Activated CD4-positive, alpha-beta T cell treated with anti-CD3 and anti-CD28 coated beads, Interleukin-2, amount 10 ng/mL, durations not matched to agents 24 days and 14 days (primary cell): ENCODE measurements around the gene PPP1R1A. TPM values are rescaled to one million over a fixed set of nuclear protein-coding genes. Genes with fewer than 3 reads are reported as not detected.

ENCODE experiments used
- DNase-seq: peaks from one replicate; pipeline ENCODE4 v3.0.0; 2022
- H3K27ac Mint-ChIP-seq: one replicate; pipeline ENCODE4 v1.8.0; 2022; ENCODE audit warnings: mild to moderate bottlenecking, mixed read lengths
- H3K27me3 Mint-ChIP-seq: one replicate; pipeline ENCODE4 v1.8.0; 2022; ENCODE audit warnings: mixed read lengths
- H3K36me3 Mint-ChIP-seq: one replicate; pipeline ENCODE4 v1.8.0; 2022; ENCODE audit warnings: low read depth, mild to moderate bottlenecking, mixed read lengths
- H3K4me1 Mint-ChIP-seq: one replicate; pipeline ENCODE4 v1.8.0; 2021; ENCODE audit warnings: mixed read lengths
- H3K4me3 Mint-ChIP-seq: one replicate; pipeline ENCODE4 v1.8.0; 2022; ENCODE audit warnings: mild to moderate bottlenecking, moderate library complexity, mixed read lengths
- H3K9me3 Mint-ChIP-seq: one replicate; pipeline ENCODE4 v1.8.0; 2021; ENCODE audit warnings: mixed read lengths
- intact Hi-C: fragments of 100-400 bp; cut with micrococcal nuclease; formaldehyde crosslinking; loops from one replicate; pipeline ENCODE4 v1.15.1; 2023
- total RNA-seq: library from RNA; stranded (reverse); gene quantifications from 2 replicates; pipeline ENCODE4 v1.2.3, GENCODE V29; 2022

PPP1R1A gene
- not detected in 2 replicates for total RNA-seq

GRCh38 chr12:54588110-54588889 is at the start of gene PPP1R1A:
PPP1R1A (minus strand) TSS chr12:54588659; CDS start chr12:54588488, 171 bp downstream.
- no peaks in the 10 kb centered on the region for H3K36me3 Mint-ChIP-seq
- no peaks in the 10 kb centered on the region for H3K9me3 Mint-ChIP-seq
- peaks cover 72% of the 10 kb centered on the region for H3K27me3 Mint-ChIP-seq
- intact Hi-C loops: no loop called here
- H3K4me1 Mint-ChIP-seq: peaks cover 5% of the 10 kb centered on the region
- peak; percentile 59 for DNase-seq
- H3K4me3 Mint-ChIP-seq: peak within 1 kb of the TSS; percentile 45
- no peak within 1 kb of the TSS for H3K27ac Mint-ChIP-seq

- H3K4me3 Mint-ChIP-seq: no peak within 1 kb of the TSS
- H3K27ac Mint-ChIP-seq: no peak within 1 kb of the TSS
- no peaks in the 10 kb centered on the region for H3K9me3 Mint-ChIP-seq
- intact Hi-C loops: no loop called here
- H3K27me3 Mint-ChIP-seq: no peaks in the 10 kb centered on the region
- no peaks in the 10 kb centered on the region for H3K4me1 Mint-ChIP-seq
- DNase-seq: no peak
- no peaks in the 10 kb centered on the region for H3K36me3 Mint-ChIP-seq
Measured at GRCh38 chr12:54634795-54635194, 46.3 kb upstream of the PPP1R1A start, which contains the start of gene LACRT. LACRT (minus strand) TSS chr12:54634895; CDS start chr12:54634841, 54 bp downstream.

DNA sequence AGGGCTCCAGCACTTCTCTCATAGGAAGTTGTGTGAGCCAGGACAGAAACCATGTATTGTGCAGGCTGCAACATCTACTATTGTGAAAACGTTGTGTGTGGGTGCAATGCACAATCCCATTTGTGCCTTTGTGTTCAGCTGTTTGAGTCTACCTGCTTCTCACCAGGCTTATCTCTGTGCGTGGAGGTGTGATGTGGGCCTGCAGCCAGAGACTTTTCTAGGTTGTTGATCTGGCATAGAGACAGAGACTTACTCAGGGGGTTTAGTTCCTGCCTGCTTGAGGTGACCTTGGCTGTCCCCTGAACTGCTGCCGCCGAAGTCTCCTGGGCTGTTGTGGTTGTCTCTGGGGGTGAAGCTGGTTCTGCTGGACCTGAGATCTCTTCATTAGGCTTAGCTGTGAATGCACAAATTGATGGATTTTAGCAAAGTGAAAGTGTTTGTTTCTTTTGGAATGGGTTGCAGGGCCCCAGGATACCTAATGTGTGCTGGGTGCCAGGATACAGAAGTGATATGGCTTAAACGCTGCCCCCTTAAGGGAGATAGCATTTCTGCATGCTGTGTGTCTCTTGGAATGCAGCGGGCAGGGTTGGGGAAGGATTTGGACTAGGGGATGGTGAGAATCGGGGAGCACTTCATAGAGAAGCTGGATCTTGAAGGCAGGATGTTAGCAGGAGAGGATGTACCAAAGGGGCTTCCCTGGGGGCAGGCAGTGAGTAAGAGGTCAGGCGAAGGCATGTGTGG is 43.7 kb upstream of the PPP1R1A start:
- Mint-ChIP-seq H3K9me3 (peaks cover 7% of the 10 kb centered on the region), H3K4me1 (no peaks in the 10 kb centered on the region), H3K4me3 (no peak overlapping the region), H3K27me3 (no peaks in the 10 kb centered on the region), H3K36me3 (no peaks in the 10 kb centered on the region), H3K27ac (no peak overlapping the region)
- intact Hi-C loops: no loop called here
- no peak for DNase-seq

DNA sequence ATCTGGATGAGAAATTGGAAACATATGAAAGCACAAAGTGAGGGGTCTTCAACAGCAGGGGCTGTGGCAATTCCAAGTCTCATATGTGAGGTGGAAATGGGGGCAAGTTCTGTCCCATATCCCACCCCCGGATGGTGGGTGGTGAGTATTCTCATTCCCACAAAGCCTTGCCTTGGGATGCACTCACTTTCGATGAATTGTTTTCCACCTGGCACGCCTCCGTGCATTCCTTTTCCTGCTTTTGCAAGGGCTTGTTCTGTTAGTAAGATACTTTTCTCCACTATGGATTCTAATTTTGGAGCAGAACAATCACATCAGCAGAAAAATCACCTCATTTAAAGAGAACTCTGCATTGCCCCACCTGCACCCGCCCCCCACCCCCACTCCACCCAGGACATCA is 43.1 kb upstream of the PPP1R1A start:
- Mint-ChIP-seq H3K4me1 (no peaks in the 10 kb centered on the region), H3K9me3 (peaks cover 12% of the 10 kb centered on the region), H3K36me3 (no peaks in the 10 kb centered on the region), H3K27me3 (no peaks in the 10 kb centered on the region), H3K27ac (no peak overlapping the region), H3K4me3 (no peak overlapping the region)
- DNase-seq: no peak
- intact Hi-C loops: no loop called here

DNA sequence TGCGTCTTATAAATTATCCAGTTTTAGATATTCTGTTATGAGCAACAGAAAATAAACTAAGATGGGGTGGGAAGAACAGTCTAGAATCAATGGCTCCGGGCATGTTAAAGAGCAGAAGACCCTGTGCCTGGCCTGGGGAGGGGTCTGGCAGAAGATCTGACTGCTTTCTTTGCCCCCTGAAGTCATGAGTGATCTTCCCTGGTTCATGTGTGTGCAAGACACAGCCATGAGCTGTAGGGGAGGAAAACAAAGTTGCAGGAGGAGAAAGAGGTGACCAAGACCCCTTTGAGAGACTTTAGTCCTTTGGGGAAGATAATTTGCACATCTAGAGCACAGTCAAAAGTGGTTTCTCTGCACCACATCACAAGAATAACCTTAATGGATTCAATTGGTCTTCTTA is 41.5 kb upstream of the PPP1R1A start:
- no peaks in the 10 kb centered on the region for H3K4me1 Mint-ChIP-seq
- intact Hi-C loops: no loop called here
- H3K9me3 Mint-ChIP-seq: peaks cover 12% of the 10 kb centered on the region
- H3K27me3 Mint-ChIP-seq: peaks cover 7% of the 10 kb centered on the region
- no peak overlapping the region for H3K27ac Mint-ChIP-seq
- H3K36me3 Mint-ChIP-seq: no peaks in the 10 kb centered on the region
- DNase-seq: no peak
- H3K4me3 Mint-ChIP-seq: no peak overlapping the region

GRCh38 chr12:54628186-54628846 is 39.9 kb upstream of the PPP1R1A start:
- H3K4me3 Mint-ChIP-seq: no peak overlapping the region

GRCh38 chr12:54627304-54627703 is 38.8 kb upstream of the PPP1R1A start:
- intact Hi-C loops: no loop called here
- Mint-ChIP-seq H3K4me3 (no peak overlapping the region), H3K27me3 (peaks cover 28% of the 10 kb centered on the region), H3K36me3 (no peaks in the 10 kb centered on the region), H3K4me1 (no peaks in the 10 kb centered on the region), H3K27ac (no peak overlapping the region), H3K9me3 (peaks cover 12% of the 10 kb centered on the region)
- no peak for DNase-seq

More at GRCh38 chr12:54628186-54628846, 39.9 kb upstream of the PPP1R1A start:
- no peak overlapping the region for H3K27ac Mint-ChIP-seq
- intact Hi-C loops: no loop called here
- H3K4me1 Mint-ChIP-seq: no peaks in the 10 kb centered on the region
- no peaks in the 10 kb centered on the region for H3K36me3 Mint-ChIP-seq
- no peak for DNase-seq
- H3K27me3 Mint-ChIP-seq: peaks cover 18% of the 10 kb centered on the region
- H3K9me3 Mint-ChIP-seq: peaks cover 12% of the 10 kb centered on the region

DNA sequence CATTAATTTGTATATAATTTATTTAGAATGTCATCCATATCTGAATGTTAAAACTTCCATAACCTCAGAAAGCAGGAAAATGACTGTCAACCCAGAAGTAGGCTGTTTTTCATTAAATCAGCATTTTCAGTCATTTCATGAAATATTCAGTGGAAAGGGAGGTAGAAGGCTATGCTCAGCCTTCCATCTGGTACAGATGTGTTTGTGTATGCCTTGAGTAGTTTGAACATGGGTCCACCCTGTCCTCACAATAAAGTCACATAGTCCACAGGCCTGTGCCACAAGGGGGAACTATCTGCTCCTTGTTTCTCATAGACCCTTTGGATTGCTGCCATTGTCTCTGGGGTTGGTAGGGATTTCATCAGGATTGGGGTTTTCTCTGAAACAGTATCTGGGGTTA is 37.1 kb upstream of the PPP1R1A start:
- DNase-seq: no peak
- Mint-ChIP-seq H3K27me3 (peaks cover 39% of the 10 kb centered on the region), H3K9me3 (peaks cover 12% of the 10 kb centered on the region), H3K4me3 (no peak overlapping the region), H3K36me3 (no peaks in the 10 kb centered on the region), H3K4me1 (no peaks in the 10 kb centered on the region), H3K27ac (no peak overlapping the region)
- intact Hi-C loops: no loop called here

DNA sequence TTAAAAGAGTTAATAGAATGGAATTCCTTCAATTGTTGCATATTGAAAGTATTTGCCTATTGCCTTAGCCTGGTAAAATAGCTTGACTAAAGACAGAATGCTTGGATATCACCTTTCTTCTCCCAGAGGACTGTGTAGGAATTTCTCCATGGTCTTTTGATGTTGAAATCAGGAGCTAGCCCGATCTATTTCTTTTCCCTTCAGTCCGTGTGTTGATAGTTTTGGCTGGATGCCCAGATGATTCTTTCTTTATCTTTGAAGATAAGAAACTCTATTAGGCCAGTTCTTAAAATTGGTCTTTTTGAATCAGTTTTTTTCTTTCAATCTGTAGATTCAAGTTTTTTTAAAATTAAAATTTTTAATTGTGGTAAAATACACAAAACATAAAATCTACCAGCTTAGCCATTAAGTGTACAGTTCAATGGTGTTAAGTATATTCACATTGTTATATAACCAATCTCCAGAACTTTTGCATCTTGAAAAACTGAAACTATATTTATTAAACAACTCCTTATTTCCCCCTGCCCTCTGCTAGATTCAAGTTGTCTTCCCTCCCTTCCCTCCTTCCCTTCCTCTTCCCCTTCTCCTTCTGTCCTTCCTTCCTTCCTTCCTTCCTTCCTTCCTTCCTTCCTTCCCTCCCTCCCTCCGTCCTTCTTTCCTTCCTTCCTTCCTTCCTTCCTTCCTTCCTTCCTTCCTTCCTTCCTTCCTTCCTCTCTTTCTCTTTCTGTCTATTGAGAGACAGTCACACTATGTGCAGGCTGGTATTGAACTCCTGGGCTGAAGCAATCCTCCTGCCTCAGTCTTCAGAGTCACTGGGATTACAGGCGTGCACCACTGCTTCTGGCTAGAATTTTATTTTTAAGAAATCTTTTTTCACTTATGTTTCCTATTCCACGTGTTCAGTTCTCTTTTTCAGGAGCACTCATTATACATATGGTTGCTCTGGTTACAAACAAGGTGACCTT is 36.1 kb upstream of the PPP1R1A start:
- Mint-ChIP-seq H3K4me1 (no peaks in the 10 kb centered on the region), H3K27ac (no peak overlapping the region), H3K36me3 (no peaks in the 10 kb centered on the region), H3K9me3 (peaks cover 12% of the 10 kb centered on the region), H3K4me3 (no peak overlapping the region), H3K27me3 (peaks cover 40% of the 10 kb centered on the region)
- DNase-seq: no peak
- intact Hi-C loops: no loop called here

- intact Hi-C loops: no loop called here
- Mint-ChIP-seq H3K9me3 (peaks cover 6% of the 10 kb centered on the region), H3K4me1 (no peaks in the 10 kb centered on the region), H3K27me3 (peaks cover 52% of the 10 kb centered on the region), H3K4me3 (no peak overlapping the region), H3K27ac (no peak overlapping the region), H3K36me3 (no peaks in the 10 kb centered on the region)
- DNase-seq: no peak
Measured at GRCh38 chr12:54622463-54623183, 34.2 kb upstream of the PPP1R1A start.

DNA sequence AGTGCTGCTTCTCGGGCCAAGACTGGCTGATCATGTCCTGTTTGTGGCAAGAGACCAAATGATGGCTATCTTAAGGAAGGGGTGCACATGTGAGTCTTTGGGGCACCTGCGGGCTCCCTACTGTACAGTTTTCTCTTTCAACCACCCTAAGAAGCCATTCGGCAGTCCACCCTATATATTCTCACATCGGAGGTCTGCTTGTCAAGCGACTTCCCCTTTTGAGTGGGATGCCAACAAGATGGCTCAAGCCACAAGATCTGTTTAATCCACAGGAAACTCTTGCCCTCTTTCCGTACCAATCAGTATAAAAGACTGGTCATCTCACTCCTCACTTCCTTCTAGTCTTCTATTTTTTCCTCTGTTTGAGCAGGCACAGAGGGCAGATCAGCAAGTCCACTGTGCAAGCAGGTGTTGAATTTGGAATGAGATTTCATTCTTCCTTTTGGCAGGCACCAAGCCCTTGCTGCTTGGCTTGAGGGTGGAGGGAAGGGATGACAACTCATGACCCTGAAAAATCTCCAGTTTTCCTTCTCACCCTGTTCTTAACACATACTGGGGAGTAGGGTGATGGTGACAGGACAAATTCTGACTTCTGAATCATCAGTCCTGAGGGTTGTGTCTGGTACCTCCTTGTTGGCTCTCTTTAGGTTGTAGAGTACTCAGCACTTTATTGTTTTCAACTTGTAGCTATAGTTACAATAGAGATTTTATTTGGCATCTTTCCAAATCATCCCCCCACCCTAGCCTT is 28.6 kb upstream of the PPP1R1A start:
- no peak overlapping the region for H3K27ac Mint-ChIP-seq
- no peak overlapping the region for H3K4me3 Mint-ChIP-seq
- intact Hi-C loops: no loop called here
- H3K27me3 Mint-ChIP-seq: peaks cover 46% of the 10 kb centered on the region
- no peaks in the 10 kb centered on the region for H3K4me1 Mint-ChIP-seq
- no peak for DNase-seq
- H3K36me3 Mint-ChIP-seq: no peaks in the 10 kb centered on the region
- H3K9me3 Mint-ChIP-seq: no peaks in the 10 kb centered on the region

GRCh38 chr12:54612225-54612750 is 23.8 kb upstream of the PPP1R1A start:
- Mint-ChIP-seq H3K36me3 (no peaks in the 10 kb centered on the region), H3K27ac (no peak overlapping the region), H3K4me1 (no peaks in the 10 kb centered on the region), H3K4me3 (no peak overlapping the region), H3K27me3 (peaks cover 41% of the 10 kb centered on the region), H3K9me3 (no peaks in the 10 kb centered on the region)
- intact Hi-C loops: no loop called here
- DNase-seq: no peak
